Kidney capillary endothelial cell (primary cell): Measurements from ENCODE around the gene PAPSS2.
"Not testable (repeated sequence)": the region's sequence is repeated elsewhere in the genome, so short reads cannot be mapped to it uniquely, and the experiment has no call there.

Experiments
- DNase-seq: peaks from one replicate; pipeline ENCODE4 v3.0.0-alpha.2; 2018; ENCODE audit warnings: low spot score

Gene PAPSS2

DNA sequence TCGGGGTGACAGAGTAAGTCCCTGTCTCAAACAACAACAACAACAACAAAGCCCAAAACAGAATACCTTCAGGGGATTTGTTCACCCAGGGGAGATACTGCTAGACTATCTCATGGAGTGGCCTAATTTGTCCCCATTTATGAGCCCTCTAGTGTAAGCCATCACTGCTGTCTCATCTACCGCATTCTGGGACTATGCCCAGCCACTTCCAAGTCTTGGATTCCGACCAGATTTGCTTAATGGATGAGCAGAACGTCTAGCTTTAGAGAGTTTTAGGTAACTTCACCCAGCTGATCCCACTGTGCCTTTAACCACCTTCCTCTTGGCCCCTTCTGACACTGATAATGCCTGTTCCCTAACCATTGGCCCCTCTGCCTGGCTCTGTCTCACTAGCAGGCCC is 47.1 kb downstream of the PAPSS2 start:
- DNase-seq: no peak

DNA sequence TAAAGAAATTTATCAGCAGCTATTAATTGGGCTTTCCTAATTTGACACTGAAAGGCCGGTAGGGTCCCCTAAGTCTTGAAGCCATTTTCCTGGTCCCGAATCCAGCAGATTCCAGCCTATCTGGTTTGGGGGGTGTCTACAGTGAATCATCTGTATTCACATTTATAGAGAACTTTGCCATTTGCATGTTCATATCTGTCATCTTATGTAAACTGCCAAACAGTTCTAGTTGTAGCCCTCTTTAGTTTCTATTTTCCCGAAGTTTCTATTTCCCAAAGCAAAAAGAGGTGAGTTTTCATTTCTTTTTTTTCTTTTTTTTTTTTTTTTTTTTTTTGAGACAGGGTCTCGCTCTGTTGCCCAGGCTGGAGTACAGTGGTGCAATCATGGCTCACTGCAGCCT is 47.6 kb downstream of the PAPSS2 start:
- DNase-seq: no peak

DNA sequence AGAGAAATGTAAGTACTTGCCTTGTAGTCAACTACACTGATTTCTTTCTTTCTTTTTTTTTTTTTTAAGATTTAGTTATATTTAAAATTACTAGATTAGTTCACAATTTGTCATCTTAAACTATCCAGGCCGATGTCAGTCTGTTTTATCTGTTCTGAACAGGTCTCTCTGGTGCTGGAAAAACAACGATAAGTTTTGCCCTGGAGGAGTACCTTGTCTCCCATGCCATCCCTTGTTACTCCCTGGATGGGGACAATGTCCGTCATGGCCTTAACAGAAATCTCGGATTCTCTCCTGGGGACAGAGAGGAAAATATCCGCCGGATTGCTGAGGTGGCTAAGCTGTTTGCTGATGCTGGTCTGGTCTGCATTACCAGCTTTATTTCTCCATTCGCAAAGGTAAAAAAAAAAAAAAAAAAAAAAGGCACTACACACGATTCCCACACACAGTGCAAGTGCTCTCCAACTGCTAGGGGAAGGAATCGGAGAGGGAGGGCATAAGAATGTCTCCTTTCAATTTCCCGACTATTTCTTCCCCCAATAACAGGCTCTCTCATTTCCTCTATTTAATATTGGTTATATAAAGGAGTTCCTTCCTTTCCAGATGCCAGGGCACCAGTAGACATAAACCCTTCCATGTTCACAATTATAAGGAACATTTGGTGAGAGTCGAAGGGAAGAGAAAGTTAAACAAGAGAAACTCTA is 53.4 kb downstream of the PAPSS2 start:
- DNase-seq: no peak

DNA sequence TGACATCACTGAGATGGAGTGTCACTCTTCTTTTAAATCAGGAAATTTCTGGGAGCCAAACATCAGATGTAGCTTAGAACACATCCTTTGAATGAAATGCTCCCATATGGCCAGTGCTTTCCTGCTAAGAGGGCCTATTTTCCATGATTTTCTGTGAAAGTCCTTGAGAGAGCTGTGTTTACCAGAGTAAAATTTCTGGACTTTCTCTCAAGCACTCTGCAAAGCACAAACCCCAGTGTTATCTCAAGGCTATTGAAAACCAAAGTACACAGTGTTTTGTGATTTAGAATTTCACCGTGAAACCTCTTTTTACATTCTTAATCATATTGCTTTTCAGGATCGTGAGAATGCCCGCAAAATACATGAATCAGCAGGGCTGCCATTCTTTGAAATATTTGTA is 54.0 kb downstream of the PAPSS2 start:
- no peak for DNase-seq

DNA sequence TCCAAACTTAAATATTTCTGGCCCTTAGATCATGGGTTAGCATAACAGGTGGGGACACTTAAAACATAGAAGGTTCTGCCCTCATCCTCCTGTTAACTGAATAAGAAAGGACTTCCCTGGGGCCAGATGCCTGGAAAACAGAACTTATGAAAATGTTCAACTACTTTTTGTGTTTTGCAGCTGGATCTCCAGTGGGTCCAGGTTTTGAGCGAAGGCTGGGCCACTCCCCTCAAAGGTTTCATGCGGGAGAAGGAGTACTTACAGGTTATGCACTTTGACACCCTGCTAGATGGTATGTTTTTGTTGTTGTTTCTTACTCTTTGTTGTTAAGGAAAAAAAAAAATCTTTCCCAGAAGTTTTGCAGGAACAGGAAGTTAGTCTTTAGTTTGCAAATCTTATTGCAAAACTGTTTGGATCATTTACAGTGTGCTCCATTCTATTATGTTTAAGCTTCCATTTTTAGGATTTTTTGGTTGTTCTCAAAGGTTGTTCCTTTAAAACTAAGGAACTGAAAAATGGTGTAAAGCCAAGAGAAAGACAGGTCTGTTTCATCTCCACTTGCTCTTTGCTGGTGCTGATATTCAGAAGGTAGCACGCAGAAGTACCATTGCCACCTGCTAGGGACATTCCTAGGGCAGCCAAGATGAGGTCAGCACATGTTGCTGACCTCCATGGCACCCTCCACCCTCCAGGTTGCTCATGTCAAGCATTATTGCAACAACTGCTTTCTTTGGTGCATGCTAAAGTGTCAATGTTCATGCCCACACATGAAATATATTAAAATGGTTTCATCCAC is 56.1 kb downstream of the PAPSS2 start:
- no peak for DNase-seq

DNA sequence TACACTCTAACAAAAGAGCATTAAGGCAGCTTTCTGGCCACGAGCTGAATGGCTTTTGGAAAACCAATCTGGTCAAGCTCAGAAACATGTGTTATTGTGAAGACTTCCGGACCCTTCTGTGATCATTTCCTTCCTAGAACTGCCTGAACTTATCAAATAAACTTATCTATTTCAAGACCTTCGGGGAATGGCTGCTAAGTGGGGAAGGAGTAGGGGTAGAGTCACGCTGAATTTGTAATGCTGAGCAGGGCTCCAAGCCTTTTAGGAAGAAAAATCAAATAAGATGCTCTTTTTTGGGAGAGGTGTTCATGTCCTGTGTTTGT is 56.6 kb downstream of the PAPSS2 start:
- peak; percentile 31 for DNase-seq

DNA sequence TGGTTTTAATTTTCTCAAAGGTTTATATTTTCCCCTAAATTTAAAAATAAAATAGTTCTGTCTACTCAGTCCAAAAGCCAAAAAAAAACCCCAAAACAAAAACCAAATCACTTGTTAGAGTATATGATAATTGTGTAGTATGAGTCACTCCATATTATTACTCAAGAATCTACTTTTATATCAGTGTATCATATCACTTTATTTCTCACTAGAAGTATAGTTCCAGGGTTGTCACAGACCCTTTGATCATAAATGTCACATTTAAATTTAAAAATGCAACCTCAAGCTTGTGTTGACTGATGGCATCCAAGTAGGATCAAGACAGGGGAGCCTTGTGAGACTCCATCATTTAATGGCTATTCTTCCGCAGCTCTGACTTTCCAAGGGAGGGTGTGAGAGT is 61.0 kb downstream of the PAPSS2 start:
- no peak for DNase-seq

DNA sequence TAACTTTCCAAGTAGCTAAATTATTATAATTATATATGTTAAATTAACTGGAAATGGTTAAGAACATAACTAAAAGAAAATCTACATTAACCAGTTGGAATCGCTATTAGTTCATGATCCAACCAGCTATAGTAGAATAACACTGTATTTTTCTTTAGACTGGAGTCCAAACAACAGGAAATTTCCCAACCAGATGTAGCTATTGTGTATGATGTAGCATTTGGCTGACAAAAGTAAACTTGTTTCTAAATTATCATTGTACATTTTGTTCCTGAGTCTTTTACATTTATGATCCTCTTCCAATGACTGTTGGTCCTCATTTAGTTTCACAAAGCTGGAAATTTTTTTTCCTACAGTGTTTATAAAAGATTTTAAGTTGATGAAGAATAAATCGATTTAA is 62.1 kb downstream of the PAPSS2 start:
- no peak for DNase-seq

DNA sequence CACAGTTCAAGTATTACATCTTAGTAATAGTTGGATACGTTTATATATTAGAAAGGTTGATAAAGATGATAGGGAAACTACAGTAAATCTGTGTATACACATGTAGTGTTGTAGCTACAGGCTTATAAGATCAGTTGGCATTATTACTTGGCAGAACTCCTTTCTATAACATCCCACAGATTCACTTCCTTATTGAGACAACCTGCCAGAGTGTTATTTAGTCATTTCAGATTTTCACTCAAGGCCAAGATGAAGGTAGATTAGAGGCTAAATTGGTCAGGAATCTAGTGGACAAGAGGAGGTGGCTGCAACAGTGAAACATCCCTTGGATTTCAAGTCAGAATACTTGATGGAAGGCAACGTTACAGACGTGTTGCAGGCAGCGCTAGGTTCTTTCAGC is 63.0 kb downstream of the PAPSS2 start:
- no peak for DNase-seq

DNA sequence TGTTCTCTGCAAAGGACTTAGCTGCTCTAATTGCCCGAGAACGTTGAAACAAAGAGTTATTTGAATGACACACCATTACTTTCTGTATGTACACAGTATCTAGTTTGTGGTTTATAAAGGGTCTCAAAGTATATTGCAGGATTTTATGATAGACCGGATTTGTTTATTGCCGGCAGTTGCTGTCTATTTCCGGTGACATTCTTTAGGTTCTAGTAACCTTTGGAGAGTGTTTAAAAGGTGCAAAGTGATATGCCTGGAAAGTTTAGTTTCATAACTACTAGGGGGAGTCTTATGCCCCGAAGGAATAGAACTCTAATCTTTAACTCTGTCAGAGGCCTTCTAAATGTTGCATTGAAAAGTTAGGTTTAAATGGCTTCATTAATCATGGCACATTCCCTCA is 63.8 kb downstream of the PAPSS2 start:
- DNase-seq: no peak

DNA sequence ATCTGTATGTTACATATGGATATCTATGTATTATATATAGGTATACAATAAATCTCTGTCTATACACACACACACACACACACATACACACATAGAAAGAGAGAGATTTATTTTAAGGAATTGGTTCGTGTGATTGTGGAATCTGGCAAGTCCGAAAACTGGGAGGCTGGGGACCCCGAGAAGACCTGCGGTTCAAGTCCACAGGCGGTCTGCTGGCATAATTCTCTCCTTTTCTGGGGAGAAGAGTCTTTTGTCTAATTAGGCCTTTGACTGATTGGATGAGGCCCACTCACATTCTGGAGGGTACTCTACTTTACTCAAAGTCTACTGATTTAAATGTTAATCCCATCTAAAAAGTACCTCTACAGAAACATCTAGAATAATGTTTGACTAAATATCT is 65.1 kb downstream of the PAPSS2 start:
- DNase-seq: no peak

DNA sequence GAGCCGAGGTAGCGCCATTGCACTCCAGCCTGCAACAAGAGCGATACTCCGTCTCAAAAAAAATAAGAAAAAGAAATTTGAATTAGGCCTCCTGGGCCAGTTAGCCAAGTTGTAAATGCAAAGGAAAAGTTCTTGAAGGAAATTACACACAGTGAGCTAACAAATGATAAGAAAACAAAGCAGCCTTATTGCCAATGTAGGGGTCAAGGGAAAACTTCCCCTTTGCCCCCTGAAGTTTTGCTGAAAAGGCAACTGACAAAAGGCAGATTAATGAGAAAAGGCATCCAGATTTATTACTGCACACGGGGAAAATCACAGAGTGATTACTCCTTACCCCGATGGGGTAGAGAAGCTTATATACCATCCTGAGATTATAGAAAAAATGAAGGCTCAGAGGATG is 70.3 kb downstream of the PAPSS2 start:
- DNase-seq: no peak

DNA sequence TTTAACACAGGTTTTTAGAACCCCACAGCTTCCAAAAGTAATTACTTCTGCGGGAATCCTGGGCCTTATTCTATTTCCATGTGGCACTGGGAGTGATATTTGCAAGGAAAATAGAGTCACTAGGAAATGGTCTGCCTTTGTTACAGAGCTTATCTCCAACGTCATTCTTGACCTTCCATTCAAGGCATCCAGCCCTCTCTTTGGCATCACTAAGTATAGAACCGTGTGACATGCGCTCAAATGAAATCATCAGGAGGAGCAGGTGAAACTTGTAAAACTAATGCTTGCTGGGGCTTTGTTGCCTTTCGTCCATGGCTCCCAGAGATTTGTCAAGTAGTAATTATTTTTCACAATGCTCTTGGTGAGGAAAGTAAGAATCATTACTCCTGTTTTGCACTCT is 73.4 kb downstream of the PAPSS2 start:
- DNase-seq: no peak

DNA sequence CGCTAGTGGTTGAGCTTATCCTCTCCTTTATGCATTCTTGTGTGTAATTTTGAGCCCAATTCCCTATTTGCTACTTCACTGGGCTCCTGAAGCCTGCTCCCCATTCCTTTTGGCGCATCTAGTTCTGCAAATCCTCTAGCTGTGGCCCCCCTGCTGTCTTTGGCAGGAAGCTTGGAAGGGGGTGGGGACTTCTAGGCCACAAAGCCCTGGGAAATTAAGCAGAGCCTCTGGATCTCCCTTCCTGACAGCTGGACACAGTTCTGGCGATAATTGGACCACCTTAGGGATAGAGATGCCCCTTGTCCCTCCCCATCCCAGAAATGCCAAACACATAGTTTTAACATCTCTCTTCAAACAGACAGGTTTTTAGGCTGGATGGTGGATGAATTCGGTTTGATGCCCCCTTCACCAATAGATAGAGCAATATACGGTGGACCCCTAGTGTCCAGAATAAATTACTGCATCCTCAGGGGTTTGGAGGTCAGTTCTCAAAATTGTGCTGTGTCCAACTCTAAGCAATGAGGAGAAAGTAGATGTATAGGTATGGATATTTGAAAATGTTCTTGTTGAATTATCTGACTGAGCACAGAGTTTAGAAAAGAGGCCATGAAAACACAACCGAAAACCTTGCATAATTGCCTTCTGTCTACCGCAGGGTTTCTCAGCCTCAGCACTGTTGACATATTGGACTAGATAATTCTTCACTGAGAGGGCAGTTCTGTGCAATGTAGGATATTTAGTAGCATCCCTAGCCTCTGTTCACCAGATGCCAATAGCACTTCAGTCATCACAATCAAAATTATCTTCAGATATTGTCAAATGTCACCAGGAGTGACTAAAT is 75.5 kb downstream of the PAPSS2 start:
- peak; percentile 49 for DNase-seq

DNA sequence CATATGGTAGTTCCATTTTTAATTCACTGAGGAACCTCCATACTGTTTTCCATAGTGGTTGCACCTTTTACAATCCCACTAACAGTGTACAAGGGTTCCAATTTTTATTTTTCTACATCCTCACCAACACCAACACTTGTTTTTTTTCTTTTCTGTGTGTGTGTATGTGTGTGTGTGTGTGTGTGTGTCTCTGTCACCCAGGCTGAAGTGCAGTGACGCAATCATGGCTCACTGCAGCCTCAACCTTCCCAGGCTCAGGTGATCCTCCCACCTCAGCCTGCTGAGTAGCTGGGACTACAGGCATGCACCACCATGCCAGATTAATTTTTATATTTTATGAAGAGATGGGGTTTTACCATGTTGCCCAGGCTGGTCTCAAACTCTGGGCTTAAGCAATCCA is 78.6 kb downstream of the PAPSS2 start:
- DNase-seq: not testable (repeated sequence)

DNA sequence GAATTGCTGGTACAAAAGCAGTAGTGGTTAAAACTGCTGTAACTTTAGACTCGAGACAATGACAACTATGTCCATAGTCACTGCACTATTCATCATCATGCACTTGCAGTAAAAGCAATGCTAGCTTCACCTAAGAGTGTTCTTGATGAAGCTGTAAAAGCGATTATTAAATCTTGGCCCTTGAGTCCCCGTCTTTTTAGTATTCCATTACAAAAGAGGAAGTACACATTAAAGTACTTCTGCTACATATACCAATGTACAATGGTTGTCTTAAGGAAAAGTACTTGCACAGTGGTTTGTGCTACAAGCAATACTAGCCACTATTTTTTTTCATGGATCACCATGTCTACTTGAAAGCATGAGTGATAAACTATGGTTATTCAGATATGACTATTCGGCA is 80.0 kb downstream of the PAPSS2 start:
- no peak for DNase-seq

DNA sequence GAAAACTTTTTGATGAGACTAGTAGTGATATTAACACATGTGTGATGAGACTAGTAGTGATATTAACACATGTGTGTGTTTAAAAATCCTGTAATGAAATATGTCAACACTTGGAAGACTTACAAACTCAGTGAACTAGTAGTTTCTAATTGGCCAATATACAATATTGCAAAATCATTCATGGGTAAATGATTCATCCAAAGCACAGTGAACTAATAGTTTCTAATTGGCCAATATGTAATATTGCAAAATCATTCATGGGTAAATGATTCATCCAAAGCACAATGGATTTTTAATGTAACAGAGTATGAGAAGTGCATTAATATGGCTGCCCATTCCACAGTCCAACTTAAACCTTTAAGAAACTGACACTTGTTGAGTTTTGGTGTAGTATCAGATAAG is 80.6 kb downstream of the PAPSS2 start:
- DNase-seq: no peak

DNA sequence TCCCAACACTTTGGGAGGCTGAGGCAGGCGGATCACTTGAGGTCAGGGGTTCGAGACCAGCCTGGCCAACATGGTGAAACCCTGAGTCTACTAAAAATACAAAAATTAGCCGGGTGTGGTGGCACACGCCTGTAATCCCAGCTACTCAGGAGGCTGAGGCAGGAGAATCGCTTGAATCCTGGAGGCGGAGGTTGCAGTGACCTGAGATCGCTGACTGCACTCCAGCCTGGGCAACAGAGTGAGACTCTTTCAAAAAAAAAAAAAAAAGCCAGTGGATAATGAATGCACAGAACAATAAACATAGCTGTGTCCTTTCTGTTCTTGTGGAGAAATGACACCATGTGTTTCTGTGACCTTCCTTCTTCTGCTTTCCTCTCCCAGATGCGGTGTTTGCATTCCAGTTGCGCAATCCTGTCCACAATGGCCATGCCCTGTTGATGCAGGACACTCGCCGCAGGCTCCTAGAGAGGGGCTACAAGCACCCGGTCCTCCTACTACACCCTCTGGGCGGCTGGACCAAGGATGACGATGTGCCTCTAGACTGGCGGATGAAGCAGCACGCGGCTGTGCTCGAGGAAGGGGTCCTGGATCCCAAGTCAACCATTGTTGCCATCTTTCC is 83.4 kb downstream of the PAPSS2 start:
- DNase-seq: not testable (repeated sequence)

DNA sequence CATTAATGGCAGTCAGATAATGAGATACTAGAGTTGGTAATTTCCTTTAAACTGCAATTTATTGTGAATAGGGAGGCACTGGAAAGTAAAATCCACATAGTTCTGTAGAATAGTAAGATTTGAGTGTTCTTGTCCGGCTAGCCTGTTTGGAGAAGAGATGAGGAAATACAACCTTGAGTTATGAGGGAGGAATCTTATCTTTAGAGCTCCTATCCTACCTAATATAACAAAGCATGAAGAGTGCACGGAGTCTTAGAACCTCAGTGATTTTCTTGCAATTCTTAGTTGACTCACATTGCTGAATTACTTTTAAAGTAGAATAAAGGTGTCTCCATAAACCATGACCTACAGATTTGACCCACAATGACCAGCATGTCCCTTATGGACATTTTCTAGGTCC is 84.9 kb downstream of the PAPSS2 start:
- DNase-seq: no peak

DNA sequence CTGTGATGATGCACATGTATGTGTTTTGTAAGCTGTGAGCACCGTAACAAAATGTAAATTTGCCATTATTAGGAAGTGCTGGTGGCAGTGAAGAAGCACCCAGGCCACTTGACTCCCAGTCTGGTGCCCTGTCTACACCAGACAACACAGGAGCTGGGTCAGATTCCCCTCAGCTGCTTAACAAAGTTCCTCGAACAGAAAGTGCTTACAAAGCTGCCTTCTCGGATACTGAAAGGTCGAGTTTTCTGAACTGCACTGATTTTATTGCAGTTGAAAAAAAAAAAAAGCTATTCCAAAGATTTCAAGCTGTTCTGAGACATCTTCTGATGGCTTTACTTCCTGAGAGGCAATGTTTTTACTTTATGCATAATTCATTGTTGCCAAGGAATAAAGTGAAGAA is 87.2 kb downstream of the PAPSS2 start:
- DNase-seq: no peak

DNA sequence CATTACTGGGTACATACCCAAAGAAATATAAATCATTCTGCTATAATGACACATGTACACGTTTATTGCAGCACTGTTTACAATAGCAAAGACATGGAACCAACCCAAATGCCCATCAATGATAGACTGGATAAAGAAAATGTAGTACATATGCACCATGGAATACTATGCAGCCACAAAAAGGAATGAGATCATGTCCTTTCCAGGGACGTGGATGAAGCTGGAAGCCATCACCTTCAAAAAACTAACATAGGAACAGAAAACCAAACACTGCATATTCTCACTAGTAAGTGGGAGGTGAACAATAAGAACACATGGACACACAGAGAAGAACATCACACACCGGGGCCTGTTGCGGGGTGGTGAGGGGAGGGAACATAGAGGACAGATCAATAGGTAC is 88.6 kb downstream of the PAPSS2 start:
- DNase-seq: not testable (repeated sequence)

DNA sequence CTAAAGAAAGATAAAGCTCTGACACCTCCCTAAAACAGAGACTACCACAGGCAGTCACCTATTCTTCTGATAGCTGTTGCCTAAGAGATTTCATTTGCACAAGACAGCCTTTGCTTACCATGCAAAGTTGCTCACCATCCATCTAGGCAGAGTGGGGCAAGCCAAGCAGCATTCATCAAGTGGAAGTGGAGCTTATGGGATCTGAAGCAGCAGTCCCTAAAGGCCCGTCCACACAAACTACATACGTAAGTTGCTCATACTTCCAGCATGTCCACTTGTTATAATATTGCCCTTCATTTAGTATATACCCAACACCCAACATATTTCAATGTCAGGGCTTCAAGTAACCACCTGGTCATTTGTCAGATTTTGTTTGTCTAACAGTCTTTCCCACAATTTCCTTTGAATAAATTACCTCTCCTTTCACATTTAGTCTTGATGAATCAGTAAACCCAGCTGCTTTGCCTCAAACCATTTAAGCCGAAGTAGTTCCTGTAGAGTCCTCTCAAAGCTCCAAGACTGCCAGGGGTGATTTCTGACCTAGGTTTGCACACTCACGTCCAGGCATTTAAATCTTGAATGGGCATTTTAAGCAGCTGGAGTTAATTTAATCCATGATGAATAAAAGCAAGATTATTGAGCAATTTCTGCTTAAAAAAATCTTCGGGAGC is 90.5 kb downstream of the PAPSS2 start:
- DNase-seq: no peak
